Testis (tissue), 2 donors: Measurements from ENCODE around the gene FARS2.

Experiments used
- POLR2A ChIP-seq: fragments of 450-650 bp; IDR thresholded peaks from one replicate; pipeline ENCODE4 v1.6.1; 2017; ENCODE audit warnings: antibody characterized with exemption, mild to moderate bottlenecking, moderate library complexity
- TF ChIP-seq, protein P1 (sequence below), 3 experiments: fragments of 450-650 bp in 2 of 3; fragments of 200-600 bp in 1 of 3; sonication (generic) in 1 of 3; IDR thresholded peaks; one replicate each; pipeline ENCODE4 v1.5.1; 2016 to 2019; ENCODE audit warnings: antibody characterized with exemption in 3 of 3, mild to moderate bottlenecking in 2 of 3, moderate library complexity in 1 of 3

DNA sequence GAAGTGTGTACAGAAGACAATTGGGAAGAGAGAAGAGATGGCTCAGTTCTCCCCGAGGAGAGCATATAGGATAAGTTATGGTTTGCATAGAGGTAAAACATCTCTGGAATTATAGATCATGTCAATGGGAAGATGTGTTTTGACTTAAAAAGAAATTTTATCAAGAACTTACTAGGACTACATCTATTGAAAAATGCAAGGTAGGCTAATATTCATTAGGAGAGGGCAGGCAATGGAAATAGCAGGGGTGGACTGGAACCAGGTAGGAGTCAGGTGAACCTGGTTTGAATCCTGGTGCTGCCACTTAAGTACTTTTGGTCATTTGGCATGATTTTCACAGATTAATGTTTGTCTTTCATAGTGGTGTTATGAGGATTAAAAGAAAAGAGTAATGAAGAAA lies 96.2 kb downstream of the FARS2 start:
- TF ChIP-seq, protein P1, sequence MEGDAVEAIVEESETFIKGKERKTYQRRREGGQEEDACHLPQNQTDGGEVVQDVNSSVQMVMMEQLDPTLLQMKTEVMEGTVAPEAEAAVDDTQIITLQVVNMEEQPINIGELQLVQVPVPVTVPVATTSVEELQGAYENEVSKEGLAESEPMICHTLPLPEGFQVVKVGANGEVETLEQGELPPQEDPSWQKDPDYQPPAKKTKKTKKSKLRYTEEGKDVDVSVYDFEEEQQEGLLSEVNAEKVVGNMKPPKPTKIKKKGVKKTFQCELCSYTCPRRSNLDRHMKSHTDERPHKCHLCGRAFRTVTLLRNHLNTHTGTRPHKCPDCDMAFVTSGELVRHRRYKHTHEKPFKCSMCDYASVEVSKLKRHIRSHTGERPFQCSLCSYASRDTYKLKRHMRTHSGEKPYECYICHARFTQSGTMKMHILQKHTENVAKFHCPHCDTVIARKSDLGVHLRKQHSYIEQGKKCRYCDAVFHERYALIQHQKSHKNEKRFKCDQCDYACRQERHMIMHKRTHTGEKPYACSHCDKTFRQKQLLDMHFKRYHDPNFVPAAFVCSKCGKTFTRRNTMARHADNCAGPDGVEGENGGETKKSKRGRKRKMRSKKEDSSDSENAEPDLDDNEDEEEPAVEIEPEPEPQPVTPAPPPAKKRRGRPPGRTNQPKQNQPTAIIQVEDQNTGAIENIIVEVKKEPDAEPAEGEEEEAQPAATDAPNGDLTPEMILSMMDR (IDR thresholded peaks at IDR 0.05), result no peak
- TF ChIP-seq POLR2A, result no peak
